GM18499 (cell line): ENCODE measurements around the gene ITPR2.

ENCODE experiments used
- ATAC-seq: cut with Tn5 transposase; IDR thresholded peaks from one replicate; pipeline ENCODE4 v1.9.1; 2021; ENCODE audit warnings: moderate number of reproducible peaks; ENCODE audit not compliant: insufficient read depth, unreplicated experiment

The ITPR2 gene

DNA sequence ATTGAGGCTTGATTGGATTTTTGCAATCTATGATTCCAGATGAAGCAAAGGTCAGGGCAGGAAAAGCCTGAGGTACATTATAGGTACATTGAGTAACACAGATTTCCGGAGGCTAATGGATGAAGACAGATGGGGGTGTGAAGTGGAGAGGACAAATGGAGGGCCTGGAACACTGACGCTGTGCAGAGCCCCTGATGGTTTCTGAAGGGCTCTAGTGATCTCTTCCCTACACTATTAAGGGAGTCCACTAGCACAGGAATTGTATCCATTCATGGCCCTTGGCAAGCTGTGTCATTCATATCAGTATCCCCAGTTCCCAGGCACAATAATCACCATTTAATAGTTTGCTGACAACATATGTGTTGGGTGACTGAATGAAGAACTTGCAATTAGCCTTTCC, 284.8 kb downstream of the ITPR2 start:
- no peak for ATAC-seq

DNA sequence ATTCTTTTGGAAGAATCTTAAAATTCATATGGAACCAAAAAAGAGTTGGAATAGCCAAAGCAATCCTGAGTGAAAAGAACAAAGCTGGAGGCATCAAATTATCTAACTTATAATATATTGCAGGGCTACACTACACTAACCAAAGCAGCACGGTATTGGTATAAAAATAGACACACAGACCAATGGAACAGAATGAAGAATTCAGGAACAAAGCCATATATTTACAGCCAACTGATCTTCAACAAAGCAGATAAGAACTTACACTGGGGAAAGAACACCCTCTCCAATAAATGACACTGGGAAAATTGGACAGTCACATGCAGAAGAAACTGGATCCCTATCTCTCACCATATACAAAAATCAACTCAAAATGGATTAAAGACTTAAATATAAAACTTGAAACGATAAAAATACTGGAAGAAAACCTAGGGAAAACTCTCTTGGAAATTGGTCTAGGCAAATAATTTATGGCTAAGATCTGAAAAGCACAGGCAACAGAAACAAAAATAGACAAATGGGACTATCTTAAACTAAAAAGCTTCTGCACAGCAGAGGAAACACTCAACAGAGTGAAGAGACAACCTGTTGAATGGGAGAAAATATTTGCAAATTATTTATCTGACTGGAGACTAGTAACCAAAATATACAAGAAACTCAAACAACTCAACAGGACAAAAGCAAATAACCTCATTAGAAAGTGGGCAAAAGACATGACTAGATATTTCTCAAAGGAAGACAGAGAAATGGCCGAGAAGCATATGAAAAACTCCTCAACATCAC, 286.3 kb downstream of the ITPR2 start:
- ATAC-seq = no peak

DNA sequence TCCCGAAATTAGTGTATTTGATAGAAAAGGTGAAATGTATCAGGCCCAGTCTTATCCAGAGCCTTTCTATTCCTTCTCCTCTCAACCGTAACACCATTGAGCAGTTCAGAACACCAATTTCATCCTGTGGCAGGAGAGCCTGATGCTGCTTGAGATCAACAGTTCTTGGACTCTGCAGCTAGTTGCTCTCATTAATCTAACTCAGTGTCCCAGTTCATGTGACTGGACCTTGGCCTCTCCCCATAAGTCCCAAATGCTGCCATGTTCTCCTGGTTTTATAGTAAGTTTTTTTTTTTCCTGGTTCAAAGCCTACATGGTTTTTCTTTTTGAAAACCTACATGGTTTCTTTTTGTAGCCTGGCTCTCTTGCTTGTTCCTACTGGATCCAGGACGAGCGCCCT, 293.9 kb downstream of the ITPR2 start:
- ATAC-seq = no peak

DNA sequence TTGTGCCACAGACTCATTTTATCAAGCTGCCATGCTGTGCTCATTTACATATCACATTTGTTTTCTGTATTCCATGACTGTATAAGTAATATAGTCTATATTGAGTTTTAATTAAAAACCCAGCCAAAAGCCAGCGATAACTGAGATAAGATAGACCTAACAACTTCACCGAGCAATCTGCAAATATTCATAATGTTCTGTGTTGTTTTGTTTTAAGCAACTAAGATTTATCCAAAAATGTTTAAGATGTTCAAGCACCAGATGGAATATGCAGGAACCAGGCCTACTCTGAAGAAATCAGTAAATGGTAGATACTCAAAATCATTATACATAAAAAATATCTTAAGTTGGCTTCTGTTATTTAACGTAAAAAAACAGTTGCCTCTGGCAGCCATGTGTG, 295.3 kb downstream of the ITPR2 start:
- no peak for ATAC-seq

DNA sequence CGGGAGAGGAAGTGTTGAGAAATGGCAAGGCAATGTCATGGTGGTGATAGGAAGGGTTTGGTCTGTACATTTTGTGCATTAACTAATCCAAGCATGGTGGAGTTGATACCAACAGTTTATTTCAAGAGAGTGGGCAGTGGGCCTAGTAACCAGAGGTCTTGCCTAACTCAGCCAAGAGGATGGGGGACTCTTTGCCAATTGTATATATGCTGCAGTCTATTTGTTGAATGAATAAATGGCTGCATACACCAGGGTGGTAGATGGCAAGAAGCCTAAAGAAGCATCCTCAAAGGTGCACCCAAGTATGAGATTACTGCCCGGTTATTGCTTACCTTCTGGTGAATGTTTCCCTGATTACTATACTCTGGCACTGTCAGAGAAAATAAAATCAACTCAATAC, 295.9 kb downstream of the ITPR2 start:
- no peak for ATAC-seq

DNA sequence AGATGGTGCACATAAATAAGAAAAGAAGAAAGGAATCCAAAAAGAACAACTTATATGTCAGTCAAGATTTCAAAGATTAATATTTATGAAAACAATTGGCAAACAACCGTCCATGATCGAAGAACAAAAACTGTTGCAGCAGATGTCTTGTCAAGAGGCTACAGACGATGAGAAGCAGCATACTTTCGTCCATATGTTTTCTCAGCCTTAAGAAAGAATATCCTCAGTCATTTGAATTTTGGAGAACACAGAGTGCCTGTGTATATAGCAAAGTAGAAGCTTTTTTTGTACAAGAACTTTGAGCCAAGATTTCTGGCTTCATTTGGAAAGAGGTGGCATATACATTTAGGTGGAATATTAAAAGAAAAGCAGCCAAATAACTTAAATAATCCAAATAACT, 297.2 kb downstream of the ITPR2 start:
- no peak for ATAC-seq

DNA sequence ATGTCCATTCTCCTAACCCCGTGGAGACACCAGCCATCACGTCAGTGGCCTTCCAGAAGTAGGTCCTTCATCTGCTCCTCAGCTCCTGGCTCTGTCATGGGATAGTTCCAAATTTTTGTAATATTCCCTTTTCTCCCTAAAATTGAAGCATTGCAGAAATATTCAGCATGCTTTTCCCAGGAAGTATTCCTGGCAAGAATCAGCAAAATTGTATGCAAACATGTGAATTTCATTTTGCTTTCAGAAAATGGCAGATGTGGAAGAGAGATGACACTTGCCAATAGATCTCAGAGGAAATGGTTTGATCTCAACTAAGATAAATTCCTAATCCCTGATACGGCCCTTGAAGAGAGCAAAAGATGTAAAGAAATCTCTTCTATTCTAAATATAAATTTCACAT, 298.9 kb downstream of the ITPR2 start:
- ATAC-seq = no peak

DNA sequence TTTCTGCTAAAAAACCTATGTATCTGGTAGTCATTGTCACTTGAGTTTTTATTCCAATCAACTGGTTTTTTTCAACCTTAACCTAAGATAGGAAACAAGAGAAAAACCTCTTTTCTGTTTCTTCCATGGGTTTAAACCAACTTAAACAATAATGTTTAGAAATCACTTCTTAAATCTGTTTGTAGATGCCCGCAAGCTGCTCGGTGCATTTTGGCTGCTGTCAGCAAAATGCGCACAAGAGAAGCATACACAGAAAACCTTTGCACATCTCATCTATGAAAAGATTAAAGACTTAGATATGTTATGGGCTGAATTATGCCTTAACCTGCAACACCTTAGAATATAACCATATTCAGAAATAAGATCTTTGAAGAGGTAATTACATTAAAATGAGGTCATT, 299.8 kb downstream of the ITPR2 start:
- no peak for ATAC-seq

DNA sequence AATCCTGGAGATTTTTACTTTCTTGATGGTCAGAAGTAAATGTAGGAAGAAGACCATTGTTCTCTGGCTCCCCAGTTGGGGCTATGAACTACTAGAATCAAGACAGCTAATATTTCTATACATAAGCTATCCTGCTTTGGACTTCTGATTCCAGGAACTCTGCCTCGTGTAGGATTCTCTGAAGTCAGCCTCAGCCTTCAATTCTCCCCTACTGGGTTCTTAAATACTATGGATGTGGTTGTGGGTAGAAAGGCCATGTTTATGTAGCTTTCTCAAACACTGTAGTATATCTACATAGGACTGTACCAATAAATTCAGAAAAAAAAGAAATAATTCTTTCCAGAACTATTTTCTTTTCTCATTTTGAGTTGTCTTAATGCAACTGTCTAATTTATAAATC, 302.5 kb downstream of the ITPR2 start:
- no peak for ATAC-seq

DNA sequence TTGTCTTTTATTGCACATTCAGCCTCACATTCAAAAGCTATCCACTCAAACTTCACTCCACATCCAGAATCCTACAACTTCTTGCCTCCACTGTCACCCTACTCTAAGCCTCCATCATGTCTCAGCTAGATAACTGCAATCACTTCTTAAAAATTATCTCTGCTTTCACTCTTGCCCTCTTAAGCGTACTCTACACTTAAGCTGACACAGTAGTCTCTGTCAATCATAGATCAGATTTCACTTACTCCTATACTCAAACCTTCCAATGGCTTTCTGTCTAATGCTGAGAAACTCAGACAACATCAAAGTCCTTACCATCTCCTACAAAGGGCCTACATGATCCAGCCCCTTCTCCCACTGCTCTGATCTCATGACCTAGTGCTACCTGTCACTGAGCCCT, 304.1 kb downstream of the ITPR2 start:
- ATAC-seq = no peak

DNA sequence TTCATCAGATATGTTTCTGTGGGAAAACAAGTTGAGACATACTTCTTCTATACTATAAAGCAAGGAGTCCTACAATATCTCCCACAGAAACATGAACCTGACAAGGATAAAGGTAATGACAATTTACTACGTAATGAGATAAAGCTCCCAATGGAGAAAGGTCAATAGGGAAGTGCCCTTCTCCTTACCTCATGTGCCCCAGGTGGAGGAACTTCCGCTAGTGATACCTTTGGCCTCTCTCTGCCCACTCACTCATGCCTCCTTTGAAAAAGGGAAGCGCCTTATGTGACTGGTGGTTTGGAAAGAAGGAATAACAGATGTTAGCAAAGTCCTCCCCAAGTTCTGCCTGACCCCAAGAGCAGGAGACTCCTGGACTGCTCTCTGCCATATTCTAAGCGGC, 305.3 kb downstream of the ITPR2 start:
- no peak for ATAC-seq

DNA sequence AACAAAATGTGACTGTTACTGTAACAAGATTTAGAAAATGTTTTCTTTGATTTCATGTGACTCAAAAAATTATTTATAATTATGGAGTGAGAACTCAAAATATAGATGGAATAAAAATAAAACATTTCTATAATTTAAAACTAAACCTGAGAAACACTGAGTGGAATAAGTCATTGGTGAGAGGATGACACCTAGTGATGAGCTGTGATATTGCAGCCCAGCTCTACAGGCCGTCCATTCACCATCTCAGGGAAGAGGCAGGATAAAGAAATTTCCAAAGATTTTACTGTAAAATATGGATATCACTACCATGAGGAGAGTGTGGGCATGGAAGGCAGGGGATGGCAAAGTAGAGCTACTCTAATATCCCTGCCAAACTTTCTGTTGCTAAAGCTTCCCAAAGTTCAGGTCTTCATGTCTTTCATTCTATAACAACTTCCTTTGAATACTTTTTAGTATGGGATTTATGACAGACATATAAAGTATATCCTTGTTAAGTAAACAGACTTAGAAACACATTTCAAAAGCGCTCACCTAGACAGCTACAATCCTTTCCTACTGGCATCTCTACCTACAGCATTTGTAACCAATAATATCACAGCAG, 308.0 kb downstream of the ITPR2 start:
- no peak for ATAC-seq

DNA sequence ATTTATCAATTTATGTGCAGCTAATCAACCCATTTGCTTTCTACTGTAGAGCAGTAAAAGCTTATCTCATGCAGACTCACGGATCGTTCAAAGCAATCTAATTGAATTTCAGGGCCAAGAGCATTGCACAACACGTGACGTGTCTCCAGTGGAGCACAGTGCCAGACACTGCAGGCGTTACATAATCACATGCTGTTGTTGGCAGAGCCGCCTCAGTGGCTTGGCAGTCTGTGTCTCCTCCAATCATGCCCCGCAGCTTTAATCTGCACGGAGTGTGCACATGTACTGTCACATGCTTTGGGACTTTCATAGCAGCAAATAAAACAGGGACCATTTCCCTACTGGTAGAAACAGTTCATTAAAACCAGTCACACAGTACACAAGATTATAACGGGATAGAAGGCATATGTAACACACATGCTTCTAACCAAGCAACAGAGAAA, 309.3 kb downstream of the ITPR2 start:
- ATAC-seq = no peak

DNA sequence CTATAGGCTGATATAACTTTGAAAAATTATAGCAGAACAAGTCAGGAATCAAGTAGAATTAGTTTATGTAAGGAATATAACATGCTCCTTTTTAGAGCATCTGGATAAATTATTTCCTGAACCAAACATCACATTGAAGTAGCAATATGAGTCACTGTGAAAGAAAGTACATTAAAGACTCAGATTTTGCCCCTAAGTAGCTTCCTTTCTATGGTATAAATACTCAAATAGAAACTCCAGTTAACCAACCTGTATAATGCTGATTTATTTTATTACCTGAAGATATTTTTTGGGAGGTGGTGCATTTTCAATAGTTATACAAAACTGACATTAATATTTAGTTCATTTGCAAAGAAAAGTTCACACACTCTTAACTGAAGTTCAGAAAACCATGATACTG, 312.1 kb downstream of the ITPR2 start:
- ATAC-seq = no peak

DNA sequence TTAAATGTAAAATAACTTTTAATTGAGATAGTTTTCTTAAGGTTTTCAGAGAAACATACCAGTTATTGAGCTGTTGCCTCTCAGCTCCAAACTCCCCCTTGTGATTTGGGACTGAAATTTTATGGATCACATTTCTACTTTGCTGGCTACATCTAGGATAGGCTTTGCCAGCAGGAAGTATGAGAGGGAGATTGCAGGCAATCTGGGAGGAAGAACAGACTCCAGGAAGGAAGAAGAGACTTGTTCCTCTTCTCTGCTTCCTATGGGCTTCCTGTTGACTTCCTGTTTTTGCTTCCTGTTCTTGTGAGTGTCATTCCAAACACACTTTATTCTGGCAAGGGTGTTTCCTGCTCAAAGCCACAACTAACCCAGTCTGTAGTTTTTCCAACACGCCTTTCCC, 312.9 kb downstream of the ITPR2 start:
- ATAC-seq = no peak

DNA sequence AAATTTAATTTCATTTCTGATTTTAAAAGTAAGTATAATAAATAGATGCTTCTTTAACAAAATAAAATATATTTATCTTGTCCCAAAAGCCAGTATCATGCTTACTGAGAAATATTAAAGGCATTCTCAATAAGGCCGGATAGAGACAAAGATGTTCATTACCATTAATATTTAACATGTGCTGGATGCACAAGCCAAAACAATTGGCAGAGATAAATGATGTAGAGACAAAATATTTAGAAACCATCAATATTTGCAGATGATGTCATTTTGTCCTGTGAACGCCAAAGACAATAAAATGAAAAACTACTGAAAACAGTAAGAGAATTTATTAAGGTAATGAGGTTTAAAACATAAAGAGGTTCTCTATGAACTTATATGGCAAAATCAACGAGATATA, 313.5 kb downstream of the ITPR2 start:
- ATAC-seq = no peak

DNA sequence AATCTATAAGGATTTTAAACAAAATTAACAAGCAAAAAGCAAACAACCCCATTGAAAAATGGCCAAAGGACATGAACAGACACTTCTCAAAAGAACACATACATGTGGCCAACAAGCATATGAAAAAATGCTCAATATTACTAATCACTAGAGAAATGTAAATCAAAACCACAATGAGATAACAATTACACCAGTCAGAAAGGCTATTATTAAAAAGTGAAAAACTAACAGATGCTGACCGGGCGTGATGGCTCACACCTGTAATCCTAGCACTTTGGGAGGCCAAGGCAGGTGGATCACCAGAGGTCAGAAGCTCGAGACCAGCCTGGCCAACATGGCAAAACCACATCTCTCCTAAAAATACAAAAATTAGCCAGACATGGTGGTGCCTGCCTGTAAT, 315.7 kb downstream of the ITPR2 start:
- ATAC-seq = peak; percentile 72

DNA sequence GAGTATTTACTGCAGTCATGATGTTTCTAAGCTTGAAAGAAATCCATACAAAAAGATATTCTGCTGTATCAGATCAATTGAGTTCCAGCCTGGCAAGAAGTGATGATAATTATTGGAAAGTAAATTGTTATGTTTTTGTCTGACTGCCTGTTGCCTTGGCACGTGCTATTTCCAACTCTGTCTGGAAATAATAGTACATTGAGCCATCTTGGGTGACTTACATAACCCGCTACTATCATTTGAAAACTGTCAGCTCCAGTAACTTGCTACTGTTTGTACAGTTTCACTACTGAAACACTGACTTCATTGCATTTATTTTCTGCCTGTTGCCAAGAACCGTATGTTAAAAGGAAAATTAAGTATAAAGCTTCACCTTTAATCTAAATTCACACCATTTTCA, 318.6 kb downstream of the ITPR2 start:
- no peak for ATAC-seq

DNA sequence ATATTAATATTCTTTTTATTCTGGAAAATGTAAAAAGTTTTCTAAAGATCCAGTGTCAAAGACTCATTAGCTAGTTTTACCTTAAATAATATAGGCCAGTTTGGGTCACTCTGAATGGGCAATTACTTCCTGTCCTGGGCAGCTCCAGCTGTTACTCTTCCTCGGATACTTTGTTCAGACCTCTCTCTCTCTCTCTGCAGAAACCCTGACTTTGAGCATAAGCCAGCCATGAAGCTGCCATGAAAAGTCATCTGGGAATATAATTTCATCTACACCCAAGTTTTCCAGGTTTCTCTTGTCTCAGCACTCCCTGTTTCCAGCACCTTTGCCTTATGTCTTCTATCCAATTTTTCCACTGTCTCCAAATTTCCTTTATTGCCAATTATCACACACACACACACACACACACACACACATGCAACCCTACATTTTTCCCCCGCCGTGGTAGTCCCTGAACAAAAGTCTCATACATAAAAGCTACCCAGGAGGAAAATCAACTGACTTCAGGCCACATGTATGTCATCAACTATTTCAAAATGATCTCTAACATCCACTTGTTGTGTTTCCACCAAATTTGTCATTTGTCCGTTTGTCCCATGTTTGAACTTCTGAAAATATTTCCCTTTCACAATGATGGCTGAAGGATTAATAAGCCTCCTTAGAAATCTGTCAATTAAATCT, 319.5 kb downstream of the ITPR2 start:
- ATAC-seq = no peak

DNA sequence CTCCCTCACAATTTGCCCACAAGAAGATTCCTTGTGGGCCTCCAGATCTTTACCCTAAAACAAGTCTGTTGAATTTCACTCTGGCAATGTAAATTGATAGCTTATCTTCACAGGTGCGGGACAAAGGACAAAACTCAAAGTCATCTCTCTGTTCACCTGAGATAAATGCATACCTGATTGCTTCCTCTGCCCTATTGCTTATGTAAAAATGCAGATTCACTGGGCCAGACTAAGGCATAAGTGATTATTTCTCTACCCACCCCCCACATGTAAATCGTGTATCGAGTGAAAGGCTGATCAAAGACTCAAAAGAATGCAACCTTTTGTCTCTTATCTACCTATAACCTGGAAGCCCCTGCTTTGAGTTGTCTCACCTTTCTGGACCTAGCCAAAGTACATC, 320.8 kb downstream of the ITPR2 start:
- ATAC-seq = no peak

DNA sequence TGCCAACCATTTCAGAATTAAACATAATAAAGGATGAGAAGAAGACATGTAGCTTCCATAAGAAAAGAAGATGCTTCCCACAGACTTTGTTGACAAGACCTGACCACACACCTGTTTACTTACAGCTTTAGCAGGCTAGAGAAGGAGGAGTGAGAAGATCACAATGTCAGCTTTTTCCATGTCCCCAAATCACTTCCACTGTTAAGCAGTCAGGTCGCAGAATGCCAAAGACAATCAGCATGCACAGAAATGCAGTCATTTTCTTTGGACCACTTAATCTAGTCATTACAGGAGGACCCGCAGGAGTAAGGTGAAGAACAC, 322.7 kb downstream of the ITPR2 start:
- no peak for ATAC-seq

DNA sequence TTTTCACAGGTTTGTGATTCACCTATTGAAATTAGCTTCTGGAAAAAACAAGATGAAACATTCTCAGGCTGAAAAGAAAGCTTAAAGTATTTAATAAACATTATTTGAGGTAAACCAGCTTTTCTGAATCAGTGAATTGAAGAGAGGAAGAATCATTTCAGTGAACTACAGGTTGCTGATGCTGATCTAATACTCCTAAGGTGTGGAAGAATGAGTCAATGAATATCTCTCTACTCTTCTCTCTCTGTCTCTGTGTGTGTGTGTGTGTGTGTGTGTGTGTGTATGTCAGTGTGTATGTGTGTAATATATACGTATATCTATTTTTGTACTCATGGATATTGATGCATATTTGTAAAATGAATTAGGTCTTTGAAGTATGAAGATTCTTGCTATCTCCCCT, 325.4 kb downstream of the ITPR2 start:
- no peak for ATAC-seq
